Vagina (tissue), 2 donors: Measurements from ENCODE around the gene ZC2HC1C.
A peak's percentile ranks its signal among the peaks of the same experiment; 100 is the strongest.

Source experiments
- CTCF ChIP-seq, 3 experiments: fragments of 450-650 bp in 2 of 3; fragments of 200-600 bp in 1 of 3; sonication (generic) in 1 of 3; IDR thresholded peaks; one replicate each; pipeline ENCODE4 v1.5.1; 2017 to 2019; ENCODE audit warnings: antibody characterized with exemption in 3 of 3, mild to moderate bottlenecking in 2 of 3, moderate library complexity in 2 of 3
- POLR2A ChIP-seq, 2 donors: fragments of 450-650 bp; IDR thresholded peaks; one replicate each; pipeline ENCODE4 v1.6.1; 2017; ENCODE audit warnings: antibody characterized with exemption in 2 of 2, mild to moderate bottlenecking in 2 of 2, moderate library complexity in 2 of 2
- POLR2AphosphoS5 ChIP-seq, 2 donors: sonication (generic); formaldehyde crosslinking; IDR thresholded peaks; one replicate each; pipeline ENCODE4 v1.9.0; 2017; ENCODE audit warnings: antibody characterized with exemption in 2 of 2, mild to moderate bottlenecking in 2 of 2, low read depth in 1 of 2; ENCODE audit not compliant: insufficient read depth in 1 of 2

GRCh38 chr14:75126679-75127473 is 57.4 kb downstream of the ZC2HC1C start, which contains the start of gene NEK9:
- TF ChIP-seq POLR2A (IDR thresholded peaks at IDR 0.05) = peak in 1 of 2 donors; percentile 46
- TF ChIP-seq CTCF (IDR thresholded peaks at IDR 0.05) = no peak
- TF ChIP-seq POLR2AphosphoS5 (IDR thresholded peaks at IDR 0.05; ENCODE audit: insufficient read depth in 1 of 2, low read depth in 1 of 2) = peak; percentile 78 to 94
